Sigmoid colon (tissue), 4 donors: Measurements from ENCODE around the gene SLC25A19.

Source experiments
- CTCF ChIP-seq, 4 experiments: fragments of 450-650 bp in 3 of 4; fragments of 200-600 bp in 1 of 4; IDR thresholded peaks; one replicate each; pipeline ENCODE4 v1.5.1; 2016 to 2019; ENCODE audit warnings: antibody characterized with exemption in 4 of 4, mild to moderate bottlenecking in 3 of 4, moderate library complexity in 2 of 4
- EP300 ChIP-seq, 4 donors: sonication (generic); formaldehyde crosslinking; IDR thresholded peaks; one replicate each; pipeline ENCODE4 v1.6.1; 2017; ENCODE audit warnings: antibody characterized with exemption in 4 of 4
- POLR2A ChIP-seq, 2 donors: fragments of 450-650 bp; IDR thresholded peaks; one replicate each; pipeline ENCODE4 v1.6.1; 2016; ENCODE audit warnings: antibody characterized with exemption in 2 of 2, mild to moderate bottlenecking in 2 of 2, moderate library complexity in 2 of 2

- TF ChIP-seq CTCF (IDR thresholded peaks at IDR 0.05) (peak in 2 of 4 experiments; percentile 16 to 49), EP300 (IDR thresholded peaks at IDR 0.05) (no peak), POLR2A (IDR thresholded peaks at IDR 0.05) (peak in 1 of 2 donors; percentile 9)
Measured at GRCh38 chr17:75270218-75270965, 18.8 kb downstream of the SLC25A19 start.
